IPS-18c (cell line): ENCODE data around the gene ABHD6.
"Not testable (repeated sequence)": the region's sequence is repeated elsewhere in the genome, so short reads cannot be mapped to it uniquely, and the experiment has no call there.

ENCODE experiments used
- H3K4me3 ChIP-seq: 2 replicates; pipeline ENCODE4 v1.7.0; 2013; ENCODE audit warnings: low read depth, mild to moderate bottlenecking, low read length, moderate library complexity; ENCODE audit not compliant: insufficient read depth
- H3K9me3 ChIP-seq: one replicate; pipeline ENCODE4 v1.6.1; 2013; ENCODE audit warnings: mild to moderate bottlenecking, low read length, moderate library complexity; ENCODE audit not compliant: control insufficient read depth, insufficient read depth

Gene ABHD6

GRCh38 chr3:58204720-58205119, 32.9 kb upstream of the ABHD6 start:
- Histone ChIP-seq H3K4me3 (no peak overlapping the region), H3K9me3 (no peaks in the 10 kb centered on the region)

- H3K4me3 ChIP-seq = no peak overlapping the region
- H3K9me3 ChIP-seq = no peaks in the 10 kb centered on the region
Measured at GRCh38 chr3:58205981-58206380, 31.6 kb upstream of the ABHD6 start.

- Histone ChIP-seq H3K9me3 (no peaks in the 10 kb centered on the region), H3K4me3 (no peak overlapping the region)
Measured at GRCh38 chr3:58206406-58207011, 31.1 kb upstream of the ABHD6 start.

GRCh38 chr3:58207954-58208353, 29.6 kb upstream of the ABHD6 start:
- H3K4me3 ChIP-seq = no peak overlapping the region
- no peaks in the 10 kb centered on the region for H3K9me3 ChIP-seq

GRCh38 chr3:58209933-58210332, 27.7 kb upstream of the ABHD6 start:
- Histone ChIP-seq H3K9me3 (no peaks in the 10 kb centered on the region), H3K4me3 (no peak overlapping the region)

- Histone ChIP-seq H3K9me3 (no peaks in the 10 kb centered on the region), H3K4me3 (no peak within 1 kb of the TSS)
Measured at GRCh38 chr3:58210761-58211460, 26.7 kb upstream of the ABHD6 start, which contains the start of gene DNASE1L3. Gene DNASE1L3 (minus strand): TSS chr3:58210972. CDS start chr3:58210906, 66 bp downstream.

- Histone ChIP-seq H3K4me3 (no peak overlapping the region), H3K9me3 (no peaks in the 10 kb centered on the region)
Measured at GRCh38 chr3:58214484-58215316, 22.9 kb upstream of the ABHD6 start.

- H3K4me3 ChIP-seq = no peak overlapping the region
- H3K9me3 ChIP-seq = no peaks in the 10 kb centered on the region
Measured at GRCh38 chr3:58215317-58216025, 22.1 kb upstream of the ABHD6 start.

GRCh38 chr3:58216496-58217195, 20.9 kb upstream of the ABHD6 start:
- Histone ChIP-seq H3K4me3 (no peak overlapping the region), H3K9me3 (no peaks in the 10 kb centered on the region)

- Histone ChIP-seq H3K9me3 (no peaks in the 10 kb centered on the region), H3K4me3 (no peak overlapping the region)
Measured at GRCh38 chr3:58217209-58217811, 20.3 kb upstream of the ABHD6 start.

GRCh38 chr3:58218904-58219303, 18.7 kb upstream of the ABHD6 start:
- no peaks in the 10 kb centered on the region for H3K9me3 ChIP-seq

GRCh38 chr3:58222161-58222724, 15.3 kb upstream of the ABHD6 start:
- Histone ChIP-seq H3K4me3 (no peak overlapping the region), H3K9me3 (no peaks in the 10 kb centered on the region)

More at GRCh38 chr3:58218904-58219303, 18.7 kb upstream of the ABHD6 start:
- no peak overlapping the region for H3K4me3 ChIP-seq

GRCh38 chr3:58223855-58224254, 13.7 kb upstream of the ABHD6 start:
- no peak overlapping the region for H3K4me3 ChIP-seq
- H3K9me3 ChIP-seq = no peaks in the 10 kb centered on the region

GRCh38 chr3:58227933-58228332, 9.7 kb upstream of the ABHD6 start:
- not testable (repeated sequence) for H3K4me3 ChIP-seq, H3K9me3 ChIP-seq

GRCh38 chr3:58230876-58231552, 6.6 kb upstream of the ABHD6 start:
- H3K4me3 ChIP-seq = no peak overlapping the region
- H3K9me3 ChIP-seq = no peaks in the 10 kb centered on the region

- H3K9me3 ChIP-seq = no peaks in the 10 kb centered on the region
- no peak overlapping the region for H3K4me3 ChIP-seq
Measured at GRCh38 chr3:58231666-58232065, 5.9 kb upstream of the ABHD6 start.
